H1 (cell line): ENCODE measurements around the gene BTBD16. TPM values are rescaled to one million over a fixed set of nuclear protein-coding genes. Genes with fewer than 3 reads are reported as not detected.

Experiments used
- BRCA1 ChIP-seq: IDR thresholded peaks from 2 replicates; pipeline ENCODE4 v1.6.1; 2012; ENCODE audit warnings: low read depth, low read length, improper control_type of control experiment
- CBX5 ChIP-seq: fragments of 300-800, 300-1000 bp; sonication (generic); IDR thresholded peaks from 2 replicates; pipeline ENCODE4 v1.7.1; 2016; ENCODE audit warnings: antibody characterized with exemption, low read length, low read depth
- CHD2 ChIP-seq: IDR thresholded peaks from 2 replicates; pipeline ENCODE4 v1.6.1; 2012; ENCODE audit warnings: low read length, improper control_type of control experiment
- SP1 ChIP-seq: IDR thresholded peaks from 2 replicates; pipeline ENCODE4 v1.6.1; 2011; ENCODE audit warnings: low read depth, low read length
- SRF ChIP-seq: IDR thresholded peaks from 2 replicates; pipeline ENCODE4 v1.6.1; 2011; ENCODE audit warnings: mild to moderate bottlenecking, low read depth, low read length, moderate library complexity
- TBP ChIP-seq: IDR thresholded peaks from 2 replicates; pipeline ENCODE4 v1.6.1; 2011; ENCODE audit warnings: low read depth, low read length, improper control_type of control experiment
- TEAD4 ChIP-seq: IDR thresholded peaks from 2 replicates; pipeline ENCODE4 v1.6.1; 2012; ENCODE audit warnings: low read depth, low read length, inconsistent platforms, mixed read lengths
- polyA plus RNA-seq, 7 experiments: library from polyadenylated mRNA; depleted of rRNA in 3 of 7; stranded (reverse) in 5 of 7; unstranded in 2 of 7; fragments of >200 nt in 5 of 7; fragments of 200-250 nt in 2 of 7; gene quantifications; 1 replicate in 5 of 7; 2 replicates in 1 of 7; 4 replicates in 1 of 7; pipeline versions ENCODE4 v1.2.1 to v1.2.3, GENCODE V29; 2011 to 2013; ENCODE audit warnings: missing spikeins in 2 of 7, mixed read lengths in 2 of 7
- total RNA-seq: library from RNA; stranded (reverse); fragmentation: NEBNext Ultra II Directional; extraction: Animal tissue kit (Norgen Biotek cat#: 25700); gene quantifications from 2 replicates; pipeline ENCODE4 v1.2.1, GENCODE V29; 2021
- TF ChIP-seq, protein P1 (sequence below): fragments of 300-600 bp; sonication (generic); IDR thresholded peaks from 2 replicates; pipeline ENCODE4 v1.7.1; 2012; ENCODE audit warnings: low read length, moderate library complexity, mild to moderate bottlenecking, inconsistent platforms; ENCODE audit not compliant: insufficient replicate concordance
- TF ChIP-seq, protein P2 (sequence below): IDR thresholded peaks from 2 replicates; pipeline ENCODE4 v1.6.1; 2011; ENCODE audit warnings: low read depth, mild to moderate bottlenecking, low read length; ENCODE audit not compliant: insufficient read depth
- TF ChIP-seq, protein P3 (sequence below), 3 experiments: IDR thresholded peaks; 1 replicate in 2 of 3; 2 replicates in 1 of 3; pipeline versions ENCODE4 v1.5.1 to v1.6.1; 2011; ENCODE audit warnings: low read length in 3 of 3, mild to moderate bottlenecking in 3 of 3, inconsistent platforms in 2 of 3, low read depth in 1 of 3, moderate library complexity in 1 of 3; ENCODE audit not compliant: insufficient read depth in 1 of 3; ENCODE audit errors: control extremely low read depth in 1 of 3

BTBD16 gene
- total and polyA plus RNA-seq, 2 of the 8 experiments (the other 6 are each of a cell fraction or from before 2014, with no cell fraction given) = 0.05 TPM; not detected in 1

DNA sequence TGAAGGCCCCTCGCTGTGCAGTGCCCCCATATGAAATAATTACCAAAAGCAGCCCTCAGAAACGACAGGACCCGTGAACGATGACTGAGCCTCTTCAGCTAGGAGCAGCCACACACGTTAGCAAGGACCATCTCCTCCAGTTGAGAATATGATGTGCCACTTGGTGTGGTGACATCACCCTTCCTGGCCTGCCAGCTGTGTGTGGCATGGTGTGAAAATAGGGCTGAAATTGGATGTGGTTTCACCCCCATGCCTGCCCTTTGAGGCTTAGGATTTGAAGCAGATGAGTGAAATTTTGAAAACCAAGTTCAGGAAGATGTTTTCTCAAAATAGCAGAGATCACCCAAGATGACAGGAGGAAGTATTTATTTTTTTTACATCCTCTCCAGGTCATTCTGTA lies 49.1 kb upstream of the BTBD16 start (continued):
- TF ChIP-seq, protein P1, sequence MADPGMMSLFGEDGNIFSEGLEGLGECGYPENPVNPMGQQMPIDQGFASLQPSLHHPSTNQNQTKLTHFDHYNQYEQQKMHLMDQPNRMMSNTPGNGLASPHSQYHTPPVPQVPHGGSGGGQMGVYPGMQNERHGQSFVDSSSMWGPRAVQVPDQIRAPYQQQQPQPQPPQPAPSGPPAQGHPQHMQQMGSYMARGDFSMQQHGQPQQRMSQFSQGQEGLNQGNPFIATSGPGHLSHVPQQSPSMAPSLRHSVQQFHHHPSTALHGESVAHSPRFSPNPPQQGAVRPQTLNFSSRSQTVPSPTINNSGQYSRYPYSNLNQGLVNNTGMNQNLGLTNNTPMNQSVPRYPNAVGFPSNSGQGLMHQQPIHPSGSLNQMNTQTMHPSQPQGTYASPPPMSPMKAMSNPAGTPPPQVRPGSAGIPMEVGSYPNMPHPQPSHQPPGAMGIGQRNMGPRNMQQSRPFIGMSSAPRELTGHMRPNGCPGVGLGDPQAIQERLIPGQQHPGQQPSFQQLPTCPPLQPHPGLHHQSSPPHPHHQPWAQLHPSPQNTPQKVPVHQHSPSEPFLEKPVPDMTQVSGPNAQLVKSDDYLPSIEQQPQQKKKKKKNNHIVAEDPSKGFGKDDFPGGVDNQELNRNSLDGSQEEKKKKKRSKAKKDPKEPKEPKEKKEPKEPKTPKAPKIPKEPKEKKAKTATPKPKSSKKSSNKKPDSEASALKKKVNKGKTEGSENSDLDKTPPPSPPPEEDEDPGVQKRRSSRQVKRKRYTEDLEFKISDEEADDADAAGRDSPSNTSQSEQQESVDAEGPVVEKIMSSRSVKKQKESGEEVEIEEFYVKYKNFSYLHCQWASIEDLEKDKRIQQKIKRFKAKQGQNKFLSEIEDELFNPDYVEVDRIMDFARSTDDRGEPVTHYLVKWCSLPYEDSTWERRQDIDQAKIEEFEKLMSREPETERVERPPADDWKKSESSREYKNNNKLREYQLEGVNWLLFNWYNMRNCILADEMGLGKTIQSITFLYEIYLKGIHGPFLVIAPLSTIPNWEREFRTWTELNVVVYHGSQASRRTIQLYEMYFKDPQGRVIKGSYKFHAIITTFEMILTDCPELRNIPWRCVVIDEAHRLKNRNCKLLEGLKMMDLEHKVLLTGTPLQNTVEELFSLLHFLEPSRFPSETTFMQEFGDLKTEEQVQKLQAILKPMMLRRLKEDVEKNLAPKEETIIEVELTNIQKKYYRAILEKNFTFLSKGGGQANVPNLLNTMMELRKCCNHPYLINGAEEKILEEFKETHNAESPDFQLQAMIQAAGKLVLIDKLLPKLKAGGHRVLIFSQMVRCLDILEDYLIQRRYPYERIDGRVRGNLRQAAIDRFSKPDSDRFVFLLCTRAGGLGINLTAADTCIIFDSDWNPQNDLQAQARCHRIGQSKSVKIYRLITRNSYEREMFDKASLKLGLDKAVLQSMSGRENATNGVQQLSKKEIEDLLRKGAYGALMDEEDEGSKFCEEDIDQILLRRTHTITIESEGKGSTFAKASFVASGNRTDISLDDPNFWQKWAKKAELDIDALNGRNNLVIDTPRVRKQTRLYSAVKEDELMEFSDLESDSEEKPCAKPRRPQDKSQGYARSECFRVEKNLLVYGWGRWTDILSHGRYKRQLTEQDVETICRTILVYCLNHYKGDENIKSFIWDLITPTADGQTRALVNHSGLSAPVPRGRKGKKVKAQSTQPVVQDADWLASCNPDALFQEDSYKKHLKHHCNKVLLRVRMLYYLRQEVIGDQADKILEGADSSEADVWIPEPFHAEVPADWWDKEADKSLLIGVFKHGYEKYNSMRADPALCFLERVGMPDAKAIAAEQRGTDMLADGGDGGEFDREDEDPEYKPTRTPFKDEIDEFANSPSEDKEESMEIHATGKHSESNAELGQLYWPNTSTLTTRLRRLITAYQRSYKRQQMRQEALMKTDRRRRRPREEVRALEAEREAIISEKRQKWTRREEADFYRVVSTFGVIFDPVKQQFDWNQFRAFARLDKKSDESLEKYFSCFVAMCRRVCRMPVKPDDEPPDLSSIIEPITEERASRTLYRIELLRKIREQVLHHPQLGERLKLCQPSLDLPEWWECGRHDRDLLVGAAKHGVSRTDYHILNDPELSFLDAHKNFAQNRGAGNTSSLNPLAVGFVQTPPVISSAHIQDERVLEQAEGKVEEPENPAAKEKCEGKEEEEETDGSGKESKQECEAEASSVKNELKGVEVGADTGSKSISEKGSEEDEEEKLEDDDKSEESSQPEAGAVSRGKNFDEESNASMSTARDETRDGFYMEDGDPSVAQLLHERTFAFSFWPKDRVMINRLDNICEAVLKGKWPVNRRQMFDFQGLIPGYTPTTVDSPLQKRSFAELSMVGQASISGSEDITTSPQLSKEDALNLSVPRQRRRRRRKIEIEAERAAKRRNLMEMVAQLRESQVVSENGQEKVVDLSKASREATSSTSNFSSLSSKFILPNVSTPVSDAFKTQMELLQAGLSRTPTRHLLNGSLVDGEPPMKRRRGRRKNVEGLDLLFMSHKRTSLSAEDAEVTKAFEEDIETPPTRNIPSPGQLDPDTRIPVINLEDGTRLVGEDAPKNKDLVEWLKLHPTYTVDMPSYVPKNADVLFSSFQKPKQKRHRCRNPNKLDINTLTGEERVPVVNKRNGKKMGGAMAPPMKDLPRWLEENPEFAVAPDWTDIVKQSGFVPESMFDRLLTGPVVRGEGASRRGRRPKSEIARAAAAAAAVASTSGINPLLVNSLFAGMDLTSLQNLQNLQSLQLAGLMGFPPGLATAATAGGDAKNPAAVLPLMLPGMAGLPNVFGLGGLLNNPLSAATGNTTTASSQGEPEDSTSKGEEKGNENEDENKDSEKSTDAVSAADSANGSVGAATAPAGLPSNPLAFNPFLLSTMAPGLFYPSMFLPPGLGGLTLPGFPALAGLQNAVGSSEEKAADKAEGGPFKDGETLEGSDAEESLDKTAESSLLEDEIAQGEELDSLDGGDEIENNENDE = no peak
- TF ChIP-seq TBP (no peak), SP1 (no peak), BRCA1 (no peak), CBX5 (no peak), CHD2 (no peak), TEAD4 (no peak), SRF (no peak)
- TF ChIP-seq, protein P2, sequence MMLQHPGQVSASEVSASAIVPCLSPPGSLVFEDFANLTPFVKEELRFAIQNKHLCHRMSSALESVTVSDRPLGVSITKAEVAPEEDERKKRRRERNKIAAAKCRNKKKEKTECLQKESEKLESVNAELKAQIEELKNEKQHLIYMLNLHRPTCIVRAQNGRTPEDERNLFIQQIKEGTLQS = no peak
- TF ChIP-seq, protein P3, sequence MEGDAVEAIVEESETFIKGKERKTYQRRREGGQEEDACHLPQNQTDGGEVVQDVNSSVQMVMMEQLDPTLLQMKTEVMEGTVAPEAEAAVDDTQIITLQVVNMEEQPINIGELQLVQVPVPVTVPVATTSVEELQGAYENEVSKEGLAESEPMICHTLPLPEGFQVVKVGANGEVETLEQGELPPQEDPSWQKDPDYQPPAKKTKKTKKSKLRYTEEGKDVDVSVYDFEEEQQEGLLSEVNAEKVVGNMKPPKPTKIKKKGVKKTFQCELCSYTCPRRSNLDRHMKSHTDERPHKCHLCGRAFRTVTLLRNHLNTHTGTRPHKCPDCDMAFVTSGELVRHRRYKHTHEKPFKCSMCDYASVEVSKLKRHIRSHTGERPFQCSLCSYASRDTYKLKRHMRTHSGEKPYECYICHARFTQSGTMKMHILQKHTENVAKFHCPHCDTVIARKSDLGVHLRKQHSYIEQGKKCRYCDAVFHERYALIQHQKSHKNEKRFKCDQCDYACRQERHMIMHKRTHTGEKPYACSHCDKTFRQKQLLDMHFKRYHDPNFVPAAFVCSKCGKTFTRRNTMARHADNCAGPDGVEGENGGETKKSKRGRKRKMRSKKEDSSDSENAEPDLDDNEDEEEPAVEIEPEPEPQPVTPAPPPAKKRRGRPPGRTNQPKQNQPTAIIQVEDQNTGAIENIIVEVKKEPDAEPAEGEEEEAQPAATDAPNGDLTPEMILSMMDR (IDR thresholded peaks at IDR 0.05; ENCODE audit: control extremely low read depth in 1 of 3, insufficient read depth in 1 of 3, low read depth in 1 of 3, low read length in 3 of 3) = no peak
